ENCODE results near the gene GATAD2A. TPM values are rescaled to one million over a fixed set of nuclear protein-coding genes. Genes with fewer than 3 reads are reported as not detected.

GATAD2A gene
- total RNA-seq, 1 experiment from 2014 or later, result 99.6 TPM

DNA sequence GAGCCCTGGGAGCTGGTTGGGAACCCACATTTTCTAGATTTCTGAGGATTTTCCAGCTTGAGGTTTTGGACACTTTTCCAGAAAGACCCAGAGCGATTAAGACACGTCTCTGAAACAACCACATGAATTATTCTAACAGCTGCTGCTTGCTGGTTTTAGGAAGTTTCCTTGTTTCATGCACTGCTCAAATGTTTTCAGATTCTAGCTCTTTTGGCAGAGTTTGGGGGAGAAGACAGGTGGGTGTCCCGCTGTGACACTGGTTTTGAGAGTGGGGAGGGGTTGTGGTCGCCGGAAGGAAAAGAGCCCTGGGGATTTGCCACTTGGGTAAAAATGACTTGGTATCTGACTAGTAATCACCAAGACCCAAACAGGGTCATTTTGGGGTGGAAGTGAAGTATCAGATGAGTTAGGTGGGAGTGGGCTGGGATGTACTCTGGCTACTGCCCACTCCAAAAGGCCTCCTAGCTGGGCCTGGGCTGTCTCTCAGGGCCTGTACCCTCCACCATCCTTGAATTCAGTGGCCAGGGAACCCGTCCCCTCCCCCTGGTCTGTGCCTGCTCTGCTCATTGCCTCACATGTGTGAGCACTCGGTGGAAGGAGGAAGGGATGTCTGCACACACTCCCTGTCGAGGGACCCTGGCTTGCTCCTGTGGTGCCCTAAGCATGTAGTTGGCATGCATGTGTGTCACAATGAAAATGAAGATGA, 13.2 kb downstream of the GATAD2A start:
- Histone ChIP-seq H3K4me3 (ENCODE audit: low read depth in 2 of 2, low read length in 2 of 2) (no peak overlapping the region), H3K27me3 (ENCODE audit: control insufficient read depth, insufficient read depth, low read length) (no peaks in the 10 kb centered on the region), H3K36me3 (ENCODE audit: control insufficient read depth, insufficient read depth, low read length) (no peaks in the 10 kb centered on the region), H3K4me1 (ENCODE audit: control insufficient read depth, insufficient read depth, low read length) (no peaks in the 10 kb centered on the region), H3K27ac (ENCODE audit: low read length) (no peak overlapping the region), H3K9me3 (ENCODE audit: control insufficient read depth, insufficient read depth, low read depth, low read length) (no peaks in the 10 kb centered on the region)
- DNase-seq (ENCODE audit: low read depth, low spot score) (no peak), ATAC-seq (no peak)
- ChIA-PET POLR2A (no interaction called here), CTCF (no interaction called here)
- no TSS peak for BruUV-seq (replicated peaks)
- intact Hi-C loops (cut with micrococcal nuclease; ENCODE audit: unreplicated experiment), result no loop called here
- TF ChIP-seq, protein P1, sequence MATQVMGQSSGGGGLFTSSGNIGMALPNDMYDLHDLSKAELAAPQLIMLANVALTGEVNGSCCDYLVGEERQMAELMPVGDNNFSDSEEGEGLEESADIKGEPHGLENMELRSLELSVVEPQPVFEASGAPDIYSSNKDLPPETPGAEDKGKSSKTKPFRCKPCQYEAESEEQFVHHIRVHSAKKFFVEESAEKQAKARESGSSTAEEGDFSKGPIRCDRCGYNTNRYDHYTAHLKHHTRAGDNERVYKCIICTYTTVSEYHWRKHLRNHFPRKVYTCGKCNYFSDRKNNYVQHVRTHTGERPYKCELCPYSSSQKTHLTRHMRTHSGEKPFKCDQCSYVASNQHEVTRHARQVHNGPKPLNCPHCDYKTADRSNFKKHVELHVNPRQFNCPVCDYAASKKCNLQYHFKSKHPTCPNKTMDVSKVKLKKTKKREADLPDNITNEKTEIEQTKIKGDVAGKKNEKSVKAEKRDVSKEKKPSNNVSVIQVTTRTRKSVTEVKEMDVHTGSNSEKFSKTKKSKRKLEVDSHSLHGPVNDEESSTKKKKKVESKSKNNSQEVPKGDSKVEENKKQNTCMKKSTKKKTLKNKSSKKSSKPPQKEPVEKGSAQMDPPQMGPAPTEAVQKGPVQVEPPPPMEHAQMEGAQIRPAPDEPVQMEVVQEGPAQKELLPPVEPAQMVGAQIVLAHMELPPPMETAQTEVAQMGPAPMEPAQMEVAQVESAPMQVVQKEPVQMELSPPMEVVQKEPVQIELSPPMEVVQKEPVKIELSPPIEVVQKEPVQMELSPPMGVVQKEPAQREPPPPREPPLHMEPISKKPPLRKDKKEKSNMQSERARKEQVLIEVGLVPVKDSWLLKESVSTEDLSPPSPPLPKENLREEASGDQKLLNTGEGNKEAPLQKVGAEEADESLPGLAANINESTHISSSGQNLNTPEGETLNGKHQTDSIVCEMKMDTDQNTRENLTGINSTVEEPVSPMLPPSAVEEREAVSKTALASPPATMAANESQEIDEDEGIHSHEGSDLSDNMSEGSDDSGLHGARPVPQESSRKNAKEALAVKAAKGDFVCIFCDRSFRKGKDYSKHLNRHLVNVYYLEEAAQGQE (IDR thresholded peaks at IDR 0.05; ENCODE audit: insufficient read depth in 1 of 2, low read depth in 2 of 2, low read length in 1 of 2), result no peak
- TF ChIP-seq POLR2AphosphoS5 (IDR thresholded peaks at IDR 0.05; ENCODE audit: low read depth, low read length) (no peak), SIN3A (IDR thresholded peaks at IDR 0.05; ENCODE audit: borderline replicate concordance, insufficient read depth, low read depth, low read length) (no peak)
- TF ChIP-seq, protein P2, sequence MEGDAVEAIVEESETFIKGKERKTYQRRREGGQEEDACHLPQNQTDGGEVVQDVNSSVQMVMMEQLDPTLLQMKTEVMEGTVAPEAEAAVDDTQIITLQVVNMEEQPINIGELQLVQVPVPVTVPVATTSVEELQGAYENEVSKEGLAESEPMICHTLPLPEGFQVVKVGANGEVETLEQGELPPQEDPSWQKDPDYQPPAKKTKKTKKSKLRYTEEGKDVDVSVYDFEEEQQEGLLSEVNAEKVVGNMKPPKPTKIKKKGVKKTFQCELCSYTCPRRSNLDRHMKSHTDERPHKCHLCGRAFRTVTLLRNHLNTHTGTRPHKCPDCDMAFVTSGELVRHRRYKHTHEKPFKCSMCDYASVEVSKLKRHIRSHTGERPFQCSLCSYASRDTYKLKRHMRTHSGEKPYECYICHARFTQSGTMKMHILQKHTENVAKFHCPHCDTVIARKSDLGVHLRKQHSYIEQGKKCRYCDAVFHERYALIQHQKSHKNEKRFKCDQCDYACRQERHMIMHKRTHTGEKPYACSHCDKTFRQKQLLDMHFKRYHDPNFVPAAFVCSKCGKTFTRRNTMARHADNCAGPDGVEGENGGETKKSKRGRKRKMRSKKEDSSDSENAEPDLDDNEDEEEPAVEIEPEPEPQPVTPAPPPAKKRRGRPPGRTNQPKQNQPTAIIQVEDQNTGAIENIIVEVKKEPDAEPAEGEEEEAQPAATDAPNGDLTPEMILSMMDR (IDR thresholded peaks at IDR 0.05), result no peak
- in situ Hi-C loops (cut with HindIII; ENCODE audit: low pct_unique_long_range_greater_than_20kb, low sequenced_read_pairs), result no loop called here

DNA sequence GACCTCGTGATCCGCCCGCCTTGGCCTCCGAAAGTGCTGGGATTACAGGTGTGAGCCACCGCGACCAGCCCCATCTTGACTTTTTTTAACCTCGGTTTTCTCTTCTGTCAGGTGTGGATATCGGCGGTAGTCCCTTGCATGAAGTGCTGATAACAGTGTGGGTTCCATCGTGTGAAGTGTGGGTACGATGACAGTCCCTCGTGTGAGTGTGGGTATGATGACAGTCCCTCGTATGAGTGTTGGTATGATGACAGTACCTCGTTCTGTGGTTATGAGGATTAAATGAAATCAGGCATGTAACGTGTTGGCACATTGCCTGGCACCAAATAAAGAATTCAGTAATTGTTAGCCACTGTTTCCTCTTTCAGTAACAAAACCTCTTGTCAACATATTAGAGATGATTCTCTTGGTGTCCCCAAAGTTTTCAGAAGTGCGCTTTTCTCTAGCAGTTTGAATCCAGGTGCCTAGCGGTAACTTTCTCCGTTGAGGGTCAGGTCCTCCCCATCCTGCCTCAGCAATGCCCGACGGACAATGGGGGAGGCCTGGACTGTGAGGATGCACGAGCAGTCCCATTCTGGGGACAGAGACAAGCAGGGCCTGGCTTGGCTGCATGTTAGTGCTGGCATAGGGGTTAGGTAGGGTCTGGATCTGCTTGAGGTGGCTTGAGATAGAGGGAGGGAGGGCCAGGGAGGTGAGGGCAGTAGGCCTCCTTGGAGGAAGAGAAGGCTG, 15.3 kb downstream of the GATAD2A start:
- Histone ChIP-seq H3K36me3 (ENCODE audit: control insufficient read depth, insufficient read depth, low read length) (no peaks in the 10 kb centered on the region), H3K27ac (ENCODE audit: low read length) (no peak overlapping the region), H3K4me1 (ENCODE audit: control insufficient read depth, insufficient read depth, low read length) (no peaks in the 10 kb centered on the region), H3K27me3 (ENCODE audit: control insufficient read depth, insufficient read depth, low read length) (no peaks in the 10 kb centered on the region), H3K9me3 (ENCODE audit: control insufficient read depth, insufficient read depth, low read depth, low read length) (no peaks in the 10 kb centered on the region), H3K4me3 (ENCODE audit: low read depth in 2 of 2, low read length in 2 of 2) (no peak overlapping the region)
- DNase-seq (ENCODE audit: low read depth, low spot score) (no peak), ATAC-seq (no peak)
- intact Hi-C loops (cut with micrococcal nuclease; ENCODE audit: unreplicated experiment) (no loop called here), in situ Hi-C loops (cut with HindIII; ENCODE audit: low pct_unique_long_range_greater_than_20kb, low sequenced_read_pairs) (no loop called here)
- no peak for TF ChIP-seq SIN3A (IDR thresholded peaks at IDR 0.05; ENCODE audit: borderline replicate concordance, insufficient read depth, low read depth, low read length)
- TF ChIP-seq, protein P1 (IDR thresholded peaks at IDR 0.05; ENCODE audit: insufficient read depth in 1 of 2, low read depth in 2 of 2, low read length in 1 of 2), result no peak
- TF ChIP-seq TCF7L2 (IDR thresholded peaks at IDR 0.05; ENCODE audit: low read depth, low read length), result no peak
- TF ChIP-seq, protein P2 (IDR thresholded peaks at IDR 0.05), result no peak
- no peak for TF ChIP-seq POLR2AphosphoS5 (IDR thresholded peaks at IDR 0.05; ENCODE audit: low read depth, low read length)
- CTCF ChIA-PET, result no interaction called here
- POLR2A ChIA-PET, result no interaction called here
- BruUV-seq (replicated peaks), result no TSS peak

All from Panc1 (cell line).